ENCODE measurements around the gene ART5.

ART5 gene, protein sequence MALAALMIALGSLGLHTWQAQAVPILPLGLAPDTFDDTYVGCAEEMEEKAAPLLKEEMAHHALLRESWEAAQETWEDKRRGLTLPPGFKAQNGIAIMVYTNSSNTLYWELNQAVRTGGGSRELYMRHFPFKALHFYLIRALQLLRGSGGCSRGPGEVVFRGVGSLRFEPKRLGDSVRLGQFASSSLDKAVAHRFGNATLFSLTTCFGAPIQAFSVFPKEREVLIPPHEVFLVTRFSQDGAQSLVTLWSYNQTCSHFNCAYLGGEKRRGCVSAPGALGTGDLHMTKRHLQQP

DNA sequence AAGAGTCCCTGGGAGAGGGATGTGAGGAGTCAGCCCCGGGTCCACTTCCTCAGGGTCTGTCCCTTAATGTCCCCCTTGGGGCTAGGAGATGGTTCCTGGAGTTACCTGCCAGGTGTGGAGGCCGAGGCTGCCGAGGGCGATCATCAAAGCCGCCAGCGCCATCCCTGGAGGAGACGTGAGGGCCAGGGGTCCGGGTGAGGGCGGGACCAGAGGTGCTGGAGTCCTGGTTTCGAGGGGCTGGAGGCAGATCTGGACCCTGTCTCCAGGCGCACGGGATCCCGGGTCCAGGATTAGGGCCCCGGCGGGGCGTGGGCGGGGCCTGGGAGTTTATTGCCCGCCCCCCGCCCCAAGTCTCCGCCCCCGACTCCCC is at the start of gene ART5:
ART5 (minus strand) TSS at position 292 of the 370 bp plus-strand sequence; CDS start at position 162, 130 bp downstream.
- no peak for DNase-seq

DNA sequence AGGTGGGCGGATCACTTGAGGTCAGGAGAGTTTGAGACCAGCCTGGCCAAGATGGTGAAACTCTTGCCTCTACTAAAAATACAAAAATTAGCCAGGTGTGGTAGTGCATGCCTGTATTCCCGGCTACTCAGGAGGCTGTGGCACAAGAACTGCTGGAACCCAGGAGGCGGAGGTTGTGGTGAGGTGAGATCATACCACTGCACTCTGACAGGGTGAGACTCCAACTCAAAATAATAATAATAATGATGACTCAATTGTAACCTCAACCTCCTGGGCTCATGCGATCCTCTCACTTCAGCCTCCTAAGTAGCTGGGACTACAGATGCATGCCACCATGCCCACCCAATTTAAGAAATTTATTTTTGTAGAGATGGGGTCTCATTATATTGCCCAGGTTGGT is 45.0 kb upstream of the ART5 start:
- no peak for DNase-seq

DNA sequence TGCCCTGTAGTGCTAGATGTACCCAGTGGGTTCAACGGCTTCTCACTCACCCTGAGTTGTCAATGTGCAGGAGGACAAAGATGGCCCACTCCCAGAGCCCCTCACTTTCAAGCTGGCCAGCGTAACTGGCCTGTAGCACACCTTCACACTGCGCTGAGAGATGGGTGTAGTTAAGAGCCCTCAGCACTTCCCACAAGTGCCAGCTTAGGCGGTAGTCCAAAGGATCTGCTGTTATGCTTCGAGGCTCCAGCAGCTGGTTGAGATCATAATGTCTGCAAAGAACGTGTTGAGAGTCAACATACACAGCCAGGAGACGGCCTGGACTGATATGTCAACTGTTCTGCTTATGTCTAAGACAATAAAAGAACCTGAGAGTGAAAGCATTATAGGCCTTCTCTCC is 44.1 kb upstream of the ART5 start:
- peak; percentile 37 for DNase-seq

DNA sequence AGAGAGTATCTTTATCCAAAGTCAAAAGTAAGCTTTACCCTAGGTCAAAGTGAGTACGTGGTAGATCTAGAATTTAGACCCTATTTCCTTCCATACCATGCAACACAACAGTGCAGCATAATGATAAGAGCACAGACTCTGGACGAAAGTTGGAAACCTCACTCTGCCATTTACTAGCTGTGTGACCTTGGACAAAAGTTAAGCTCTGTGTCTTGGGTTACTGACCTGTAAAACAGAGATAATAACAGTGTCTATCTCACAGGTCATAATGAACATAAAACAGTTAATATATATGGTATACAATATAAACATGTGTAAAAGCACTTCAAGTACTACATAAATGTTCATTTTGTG is 43.0 kb upstream of the ART5 start:
- DNase-seq = no peak

DNA sequence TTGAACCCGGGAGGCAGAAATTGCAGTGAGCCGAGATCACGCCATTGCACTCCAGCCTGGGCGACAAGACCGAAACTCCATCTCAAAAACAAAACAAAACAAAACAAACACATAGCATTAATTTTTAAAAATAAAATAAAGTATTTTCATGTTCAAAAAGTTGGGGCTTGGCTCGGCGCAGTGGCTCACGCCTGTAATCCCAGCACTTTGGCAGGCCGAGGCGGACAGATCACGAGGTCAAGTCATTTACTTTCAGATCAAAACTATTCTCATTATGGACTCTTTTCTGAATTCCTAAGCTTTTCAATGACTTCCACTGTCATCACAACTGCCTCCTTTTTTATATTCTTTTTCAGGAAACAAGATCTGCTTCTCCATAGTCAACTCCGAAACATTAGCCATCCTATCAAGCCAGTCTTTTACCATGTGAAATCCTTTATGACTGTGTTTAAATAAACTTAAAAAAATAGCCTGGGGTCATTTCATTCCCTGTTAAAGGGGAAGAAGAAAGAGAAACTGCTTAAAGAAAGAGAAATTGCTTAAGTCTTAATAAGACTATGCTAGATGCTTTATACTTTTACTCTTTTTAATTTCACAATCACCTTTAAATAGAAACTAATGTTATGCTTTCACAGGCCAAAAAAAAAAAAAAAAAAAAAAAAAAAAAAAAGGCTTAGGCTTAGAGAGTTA is 42.5 kb upstream of the ART5 start:
- DNase-seq = no peak

DNA sequence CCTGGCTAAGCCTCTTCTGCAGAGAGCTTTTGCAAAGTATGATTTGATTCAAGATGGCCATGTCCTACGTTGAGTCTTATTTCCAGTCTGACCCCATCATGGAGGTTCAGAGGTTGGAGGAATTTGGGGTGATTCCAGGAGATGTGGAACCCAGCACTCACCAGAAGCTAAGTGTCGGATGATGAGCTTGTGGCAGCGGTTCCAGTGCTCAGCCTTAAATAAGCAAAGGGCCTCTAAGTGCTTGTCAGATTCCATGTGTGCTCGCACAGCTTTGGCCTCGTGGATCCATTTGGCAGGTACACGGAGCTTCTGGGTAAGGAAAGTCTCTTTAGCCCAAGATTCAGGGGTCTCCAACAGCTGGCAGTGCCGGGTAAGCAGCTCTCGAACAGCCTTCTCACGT is 41.2 kb upstream of the ART5 start:
- no peak for DNase-seq

DNA sequence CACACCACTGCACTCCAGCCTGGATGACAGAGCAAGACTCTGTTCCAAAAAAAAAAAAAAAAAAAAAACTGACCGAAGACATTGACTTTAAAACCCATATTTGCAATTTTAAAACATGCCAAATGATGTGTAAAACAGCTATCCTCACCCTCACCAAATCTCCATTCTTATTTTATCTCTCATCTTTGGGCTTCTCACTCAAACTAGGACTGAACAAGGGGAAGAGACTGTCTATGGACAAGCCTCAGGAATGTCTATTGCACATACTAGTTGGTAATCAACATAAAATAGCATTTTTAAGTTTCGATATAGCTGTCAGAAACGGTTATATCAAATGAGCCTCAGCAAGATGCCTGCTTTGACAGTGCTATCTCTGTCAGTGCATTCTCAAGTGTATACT is 37.3 kb upstream of the ART5 start:
- DNase-seq = no peak

DNA sequence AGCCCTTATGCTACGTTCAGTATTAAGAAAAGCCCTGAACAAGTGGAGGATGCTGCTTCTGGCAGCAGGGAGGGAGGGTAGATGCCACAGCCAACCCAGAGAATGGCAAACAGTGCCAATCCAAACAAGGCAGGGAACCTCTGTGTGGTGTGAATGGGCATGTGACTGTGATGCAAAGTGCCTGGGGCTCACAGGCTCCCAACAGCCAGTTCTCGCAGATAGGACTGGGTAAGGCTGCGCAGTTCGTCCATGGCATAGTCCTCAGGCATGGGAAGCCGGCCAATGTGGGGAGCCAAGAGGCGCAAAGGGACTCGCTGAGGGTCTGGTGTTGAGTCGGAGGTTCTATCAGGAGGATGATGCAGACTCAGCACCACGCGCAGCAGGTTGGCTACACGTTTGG is 34.2 kb upstream of the ART5 start:
- DNase-seq = no peak

DNA sequence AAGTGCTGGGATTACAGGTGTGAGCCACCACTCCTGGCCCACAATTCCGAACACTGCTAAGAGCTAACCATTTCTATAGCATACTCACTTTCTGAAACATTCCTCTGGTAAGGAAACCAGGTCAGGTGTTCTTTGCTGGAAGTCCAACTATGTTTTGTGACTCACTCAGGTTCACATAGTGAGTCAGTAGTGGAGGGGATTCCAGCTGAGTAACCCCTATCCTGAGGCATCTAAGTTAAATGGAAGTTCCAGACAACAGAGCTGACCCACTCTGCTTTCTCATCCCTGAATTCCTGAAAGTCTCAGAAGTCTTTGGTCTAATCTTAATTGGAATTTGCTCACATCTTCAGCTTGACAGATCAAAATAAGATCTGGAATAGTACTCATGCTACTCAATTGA is 32.4 kb upstream of the ART5 start:
- no peak for DNase-seq

DNA sequence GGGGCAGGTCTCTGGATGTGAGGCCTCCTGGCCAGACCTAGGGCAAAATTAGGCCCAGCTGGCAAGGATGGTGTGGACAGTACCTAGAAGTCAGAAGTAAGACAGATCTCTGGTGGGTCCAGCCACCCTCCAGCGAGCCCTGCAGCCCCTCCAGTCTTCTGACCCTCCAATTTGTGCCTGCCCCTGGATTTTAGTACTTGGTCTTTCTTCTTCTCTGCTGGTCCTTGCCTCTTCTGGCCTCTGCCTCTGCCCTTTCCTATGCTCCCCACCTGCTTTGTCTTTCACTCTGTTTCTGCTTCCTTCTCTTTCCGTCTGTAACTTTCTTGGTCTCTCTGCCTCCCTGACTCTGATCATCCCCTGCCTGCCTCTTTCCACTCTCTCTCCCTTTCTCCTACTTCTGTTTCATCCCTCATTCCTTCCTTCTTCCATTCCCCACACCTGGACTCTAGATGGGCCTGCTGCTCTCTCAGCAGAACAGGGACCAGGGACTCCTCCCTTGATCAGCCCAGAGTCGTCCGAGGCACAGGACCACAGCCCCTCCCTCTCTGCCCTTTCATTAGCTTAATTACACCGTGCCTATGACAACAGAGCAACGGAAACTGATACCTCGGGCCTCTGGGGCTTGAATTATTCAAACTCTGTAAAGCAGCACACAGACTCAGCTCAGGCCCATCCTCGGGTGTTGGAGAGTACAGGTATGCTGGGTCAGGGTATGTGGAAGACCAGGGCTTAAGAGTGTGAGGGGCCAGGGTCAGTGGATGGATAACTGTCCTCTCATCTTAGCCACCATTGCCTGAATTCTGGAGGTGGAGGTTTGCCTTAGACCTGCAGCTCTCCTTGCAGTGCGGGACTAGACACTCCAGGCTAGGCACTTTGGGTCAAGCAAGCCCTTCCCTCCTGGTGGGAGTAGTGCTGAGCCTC is 29.8 kb upstream of the ART5 start, which contains the start of gene CHRNA10:
CHRNA10 (minus strand) TSS at position 51 of the 921 bp plus-strand sequence. CDS start 72 bp downstream, outside the sequence.
- no peak for DNase-seq

DNA sequence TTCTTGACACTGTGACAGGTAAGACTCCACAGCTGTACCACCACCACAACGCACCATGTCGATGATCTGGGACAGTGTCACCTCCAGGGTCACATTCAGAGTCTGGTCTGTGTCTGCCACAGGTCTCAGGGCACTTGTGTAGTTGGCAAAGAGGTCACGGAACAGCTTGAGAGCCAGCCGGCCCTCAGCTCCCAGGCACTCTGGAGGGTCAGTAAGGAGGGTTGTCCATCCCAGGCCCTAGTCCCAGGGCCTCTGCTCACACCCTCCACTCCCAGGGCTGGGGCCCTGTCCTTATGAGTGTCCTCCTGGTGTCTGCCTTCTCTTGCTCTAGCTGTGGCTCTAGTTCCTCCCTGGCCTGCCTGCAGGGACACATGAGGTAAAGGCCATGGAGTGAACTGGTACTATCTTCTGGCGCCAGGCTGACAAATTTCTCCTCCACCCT is 28.0 kb upstream of the ART5 start:
- DNase-seq = no peak

DNA sequence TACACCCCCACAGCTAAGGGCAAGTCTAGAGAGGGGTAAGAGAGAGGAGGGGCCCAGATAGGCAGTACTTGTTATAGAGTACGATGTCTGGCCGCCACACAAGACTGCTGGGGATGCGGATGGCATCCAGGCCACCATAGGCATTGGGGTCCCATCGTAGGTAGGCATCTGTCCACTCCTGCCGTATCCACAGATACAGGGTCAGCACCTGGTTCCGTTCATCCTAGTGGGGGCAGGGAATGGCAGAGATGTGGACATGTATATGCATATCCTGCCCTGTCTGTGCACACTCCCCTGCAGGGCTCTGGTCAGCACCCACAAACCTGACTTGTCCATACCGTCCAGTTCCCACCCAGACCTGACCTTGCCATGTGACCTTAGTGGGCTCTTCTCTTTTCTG is 27.3 kb upstream of the ART5 start:
- DNase-seq = no peak

DNA sequence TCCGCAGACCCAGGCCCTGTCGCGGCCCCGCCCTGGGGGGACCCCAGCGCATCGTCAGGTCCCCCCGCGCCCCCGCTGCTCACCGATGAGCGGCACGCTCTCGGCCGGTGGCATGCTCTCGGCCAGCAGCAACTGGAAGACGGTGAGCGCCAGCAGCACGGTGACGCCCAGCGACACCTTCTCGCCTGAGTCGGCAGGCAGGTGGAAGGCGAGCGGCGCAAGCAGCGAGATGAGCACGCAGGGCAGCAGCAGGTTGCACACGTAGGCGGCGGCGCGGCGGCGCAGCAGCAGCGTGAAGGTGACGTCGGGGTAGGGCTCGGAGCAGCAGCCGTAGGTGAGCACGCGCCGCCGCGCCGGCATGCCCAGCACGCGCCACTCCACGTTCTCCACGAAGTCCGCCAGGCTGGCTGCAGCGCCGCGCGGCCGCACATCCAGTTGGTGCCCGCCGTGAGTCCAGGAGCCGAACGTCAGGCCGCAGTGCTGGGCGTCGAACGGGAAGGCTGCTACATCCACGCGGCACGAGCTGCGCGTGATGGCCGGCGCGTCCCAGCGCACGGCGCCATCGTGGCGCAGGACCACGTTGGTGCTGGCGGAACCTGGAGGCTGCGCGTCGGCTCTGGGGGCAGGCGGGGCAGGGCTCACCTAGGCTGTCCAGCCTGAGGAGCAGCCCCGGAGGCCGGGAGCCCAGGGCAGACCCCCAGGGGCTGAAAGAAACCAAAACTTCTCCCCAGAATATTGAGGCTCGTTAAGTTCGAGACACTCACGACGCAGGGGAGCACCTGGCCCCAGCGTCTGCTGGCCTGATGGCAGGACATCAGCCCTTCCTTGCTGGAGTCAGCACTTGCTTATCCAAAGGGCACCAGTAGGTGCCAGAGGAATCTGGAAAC is 25.6 kb upstream of the ART5 start:
- no peak for DNase-seq

DNA sequence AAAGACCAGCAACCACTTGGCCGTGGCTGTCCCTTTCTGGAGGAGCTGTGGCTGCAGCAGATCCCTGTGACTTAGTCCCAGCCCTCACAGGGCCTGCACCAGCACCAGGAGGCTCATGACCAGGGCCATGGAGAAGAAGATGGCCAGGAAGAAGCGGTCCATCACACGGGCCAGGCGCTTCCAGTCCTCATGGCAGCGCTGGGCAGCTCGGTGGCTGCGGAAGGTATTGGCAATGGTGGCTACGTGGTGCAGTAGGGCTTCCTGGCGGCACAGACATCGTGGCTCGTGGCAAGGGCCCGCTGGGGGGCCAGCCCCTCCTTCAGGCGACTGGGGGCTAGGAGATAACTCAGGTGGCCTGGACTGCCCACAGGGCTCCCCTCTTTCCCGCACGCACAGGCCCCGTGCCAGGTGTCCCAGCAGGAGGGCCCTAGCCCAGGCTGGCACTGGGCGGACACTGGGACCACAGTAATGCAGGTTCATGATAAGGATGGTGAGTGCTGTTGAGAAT is 24.3 kb upstream of the ART5 start:
- DNase-seq = no peak

DNA sequence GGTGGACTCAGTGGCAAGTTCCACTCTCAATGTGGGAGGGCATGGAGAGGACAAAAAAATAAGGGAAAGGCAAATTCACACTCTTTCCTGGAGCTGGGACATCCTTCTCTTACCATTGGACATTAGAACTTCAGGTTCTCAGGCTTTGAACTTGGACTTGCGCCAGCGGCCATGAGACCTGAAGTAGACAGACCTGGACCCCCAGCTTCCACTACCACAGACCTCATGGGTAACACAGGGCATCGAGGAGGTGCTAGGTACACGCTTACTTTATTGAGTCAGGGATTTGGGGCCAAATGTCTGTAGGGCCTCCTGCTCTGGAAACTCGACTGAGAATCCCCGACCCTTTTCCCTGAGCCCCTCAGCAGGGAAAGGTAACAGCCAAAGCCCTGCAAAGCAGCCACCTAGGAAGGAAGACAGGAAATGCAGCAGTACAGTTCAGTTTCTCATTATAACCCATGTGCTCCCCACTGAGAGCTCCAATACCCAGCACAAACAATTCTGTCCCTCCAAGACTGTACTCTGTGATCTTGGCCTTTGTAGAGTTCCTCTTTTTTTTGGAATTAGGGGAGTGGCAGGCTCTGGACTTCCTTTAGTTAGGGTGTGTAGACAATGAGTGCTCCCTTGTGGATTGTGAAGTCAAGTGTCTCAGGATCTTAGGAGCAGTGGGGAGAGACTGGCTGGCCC is 23.7 kb upstream of the ART5 start:
- DNase-seq = no peak

DNA sequence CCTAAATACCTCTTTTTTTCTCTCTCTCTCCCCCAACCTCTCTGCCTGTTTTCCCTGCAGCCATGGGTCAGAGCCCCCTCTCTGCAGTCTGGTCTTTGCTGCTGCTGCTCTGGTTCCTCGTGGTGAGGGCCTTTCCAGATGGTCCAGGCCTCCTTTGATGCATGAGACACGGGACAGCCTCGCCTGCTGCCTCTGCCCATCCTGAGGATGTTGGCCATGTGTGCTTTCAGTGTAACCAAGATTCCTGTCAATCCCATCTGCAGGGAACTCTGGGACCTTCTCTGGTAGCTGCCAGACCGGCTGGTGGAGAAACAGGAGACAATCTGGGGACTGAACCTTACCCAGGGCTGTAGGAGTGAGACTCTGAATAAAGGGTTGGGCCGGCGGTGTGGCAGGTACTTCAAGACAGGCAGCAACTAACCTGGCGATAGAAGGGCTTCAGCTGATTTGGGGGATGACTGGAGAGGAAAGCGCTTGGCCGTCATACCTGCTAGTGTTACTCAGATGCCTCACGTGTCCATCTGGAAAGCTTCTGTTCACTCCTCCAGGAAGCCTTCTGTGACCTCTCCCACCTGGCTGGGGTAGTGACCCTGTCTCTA is 22.3 kb upstream of the ART5 start:
- DNase-seq = no peak

DNA sequence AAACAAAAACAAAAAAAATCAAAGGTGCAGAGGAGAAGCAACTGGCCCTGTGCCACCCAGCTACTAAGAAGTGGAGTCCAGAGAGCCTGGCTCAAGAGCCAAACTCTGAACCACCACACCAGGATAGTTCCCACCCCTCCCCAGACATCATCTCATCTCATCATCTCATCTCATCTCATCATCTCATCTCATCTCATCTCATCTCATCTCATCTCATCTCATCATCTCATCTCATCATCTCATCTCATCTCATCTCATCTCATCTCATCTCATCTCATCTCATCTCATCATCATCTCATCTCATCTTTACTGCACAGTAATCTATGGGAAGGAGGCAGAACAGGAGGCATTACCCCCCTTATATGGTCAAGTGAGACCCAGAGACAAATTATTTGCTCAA is 21.1 kb upstream of the ART5 start:
- no peak for DNase-seq

DNA sequence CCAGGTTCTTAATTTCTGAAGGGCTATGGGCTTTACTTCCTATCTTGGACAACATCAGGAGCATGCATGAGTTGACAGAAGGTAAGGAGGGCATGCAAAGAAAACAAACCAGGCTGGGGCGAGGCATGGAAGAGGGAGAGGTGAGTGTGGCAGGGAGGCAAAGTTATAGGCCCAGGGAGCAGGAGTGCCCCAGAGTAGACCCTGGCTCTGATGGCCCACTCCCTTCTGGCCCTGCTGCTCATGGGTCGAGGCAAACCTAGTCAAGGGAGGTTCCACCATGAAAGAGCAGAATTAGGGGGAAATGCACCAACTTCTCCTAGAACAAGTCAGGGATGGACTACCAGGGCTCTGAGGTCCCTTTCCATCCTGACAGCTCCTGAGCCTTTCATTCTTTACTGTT is 19.2 kb upstream of the ART5 start:
- no peak for DNase-seq

DNA sequence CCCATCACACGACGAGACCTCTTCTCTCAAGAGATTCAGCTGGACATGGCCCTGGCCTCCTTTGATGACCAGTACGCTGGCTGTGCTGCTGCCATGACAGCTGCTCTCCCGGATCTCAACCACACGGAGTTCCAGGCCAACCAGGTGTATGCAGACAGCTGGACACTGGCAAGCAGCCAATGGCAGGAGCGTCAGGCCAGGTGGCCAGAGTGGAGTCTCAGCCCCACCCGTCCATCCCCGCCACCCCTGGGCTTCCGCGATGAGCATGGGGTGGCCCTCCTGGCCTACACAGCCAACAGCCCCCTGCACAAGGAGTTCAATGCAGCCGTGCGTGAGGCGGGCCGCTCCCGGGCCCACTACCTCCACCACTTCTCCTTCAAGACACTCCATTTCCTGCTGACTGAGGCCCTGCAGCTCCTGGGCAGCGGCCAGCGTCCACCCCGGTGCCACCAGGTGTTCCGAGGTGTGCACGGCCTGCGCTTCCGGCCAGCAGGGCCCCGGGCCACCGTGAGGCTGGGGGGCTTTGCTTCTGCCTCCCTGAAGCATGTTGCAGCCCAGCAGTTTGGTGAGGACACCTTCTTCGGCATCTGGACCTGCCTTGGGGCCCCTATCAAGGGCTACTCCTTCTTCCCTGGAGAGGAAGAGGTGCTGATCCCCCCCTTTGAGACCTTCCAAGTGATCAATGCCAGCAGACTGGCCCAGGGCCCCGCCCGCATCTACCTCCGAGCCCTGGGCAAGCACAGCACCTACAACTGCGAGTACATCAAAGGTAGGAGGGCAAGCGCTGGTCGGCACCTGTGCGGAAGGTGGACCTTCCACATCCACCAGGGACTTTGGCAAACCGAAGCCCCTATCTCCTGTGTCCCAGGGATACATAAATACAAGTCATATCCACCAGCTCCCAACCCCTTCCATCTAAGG is 18.1 kb upstream of the ART5 start:
- no peak for DNase-seq

DNA sequence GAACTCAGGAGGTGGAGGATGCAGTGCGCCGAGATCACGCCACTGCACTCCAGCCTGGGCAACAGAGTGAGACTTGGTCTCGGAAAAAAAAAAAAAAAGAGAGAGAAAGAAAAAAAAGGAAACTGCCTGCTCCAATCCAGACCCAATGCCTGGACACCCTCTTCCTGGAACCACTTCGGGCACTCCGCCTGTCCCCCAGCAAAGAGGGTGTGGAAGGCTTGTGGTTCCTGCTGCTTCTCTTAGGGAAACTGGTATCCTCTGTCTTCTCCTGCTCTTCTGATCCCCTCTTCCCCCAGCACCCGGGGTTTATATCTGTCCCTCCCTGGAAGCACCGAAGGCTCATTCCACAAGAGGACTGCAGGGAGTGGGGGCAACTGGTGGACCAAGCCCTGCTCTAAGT is 16.5 kb upstream of the ART5 start:
- no peak for DNase-seq
